Testis (tissue), 3 donors: Measurements from ENCODE around the gene RASAL2. TPM values are rescaled to one million over a fixed set of nuclear protein-coding genes. Genes with fewer than 3 reads are reported as not detected.
"Not testable (repeated sequence)": the region's sequence is repeated elsewhere in the genome, so short reads cannot be mapped to it uniquely, and the experiment has no call there.

Experiments
- DNase-seq: peaks from one replicate; pipeline ENCODE4 v3.0.0-alpha.2; 2019
- H3K27ac ChIP-seq, 2 donors: fragments of 200-600 bp; sonication (generic); one replicate each; pipeline ENCODE4 v1.5.1; 2019
- H3K27me3 ChIP-seq: fragments of 200-600 bp; sonication (generic); one replicate; pipeline ENCODE4 v1.5.1; 2019
- H3K36me3 ChIP-seq: fragments of 200-600 bp; sonication (generic); one replicate; pipeline ENCODE4 v1.5.1; 2017; ENCODE audit warnings: low read depth; ENCODE audit errors: missing control alignments
- H3K4me1 ChIP-seq: fragments of 200-600 bp; sonication (generic); one replicate; pipeline ENCODE4 v1.5.1; 2019
- H3K4me3 ChIP-seq, 2 donors: fragments of 200-600 bp; sonication (generic); one replicate each; pipeline ENCODE4 v1.5.1; 2017 to 2019
- H3K9me3 ChIP-seq: fragments of 200-600 bp; sonication (generic); one replicate; pipeline ENCODE4 v1.5.1; 2017
- CTCF ChIP-seq, 3 experiments: fragments of 450-650 bp in 2 of 3; fragments of 200-600 bp in 1 of 3; sonication (generic) in 1 of 3; IDR thresholded peaks; one replicate each; pipeline ENCODE4 v1.5.1; 2016 to 2019; ENCODE audit warnings: antibody characterized with exemption in 3 of 3, mild to moderate bottlenecking in 2 of 3, moderate library complexity in 1 of 3
- POLR2A ChIP-seq: fragments of 450-650 bp; IDR thresholded peaks from one replicate; pipeline ENCODE4 v1.6.1; 2017; ENCODE audit warnings: antibody characterized with exemption, mild to moderate bottlenecking, moderate library complexity
- WGBS, 2 donors: methylation state at CpG; one replicate each; pipeline ENCODE4 v1.1.5; 2018; 5-methylcytosine and 5-hydroxymethylcytosine counted together
- intact Hi-C: fragments of 100-400 bp; cut with DNase I; formaldehyde crosslinking; loops from one replicate; pipeline ENCODE4 v1.15.1; 2023; ENCODE audit warnings: low total_unique reads
- polyA plus RNA-seq: library from polyadenylated mRNA; stranded (reverse); fragments of 350-450 nt; fragmentation: Illumina TruSeq; extraction: RNeasy Lipid Tissue Mini Kit (QIAGEN cat#74804); gene quantifications from one replicate; pipeline ENCODE4 v1.2.3, GENCODE V29; 2014; ENCODE audit warnings: low read depth, low replicate concordance; ENCODE audit not compliant: insufficient read depth
- total RNA-seq, 2 donors: library from RNA; depleted of rRNA; stranded (reverse); fragments of >200 nt; gene quantifications; one replicate each; pipeline ENCODE4 v1.2.3, GENCODE V29; 2016

Gene RASAL2
- total and polyA plus RNA-seq, 3 donors from 2014 or later, result 25.9 to 41.7 (median 39.6) TPM

GRCh38 chr1:178190881-178191280 is 97.0 kb downstream of the RASAL2 start:
- 80 to 94% methylated on average over 2 of the region's 2 CpGs for WGBS, 2 donors
- intact Hi-C loops, result no loop called here

GRCh38 chr1:178192686-178193085 is 98.8 kb downstream of the RASAL2 start:
- peak; percentile 16 for DNase-seq
- Histone ChIP-seq H3K27ac (no peak overlapping the region), H3K9me3 (no peaks in the 10 kb centered on the region), H3K36me3 (no peaks in the 10 kb centered on the region), H3K4me1 (no peaks in the 10 kb centered on the region), H3K4me3 (no peak overlapping the region), H3K27me3 (no peaks in the 10 kb centered on the region)
- WGBS, 2 donors, result 88 to 92% methylated on average over 3 of the region's 3 CpGs
- TF ChIP-seq POLR2A (no peak), CTCF (IDR thresholded peaks at IDR 0.05) (no peak)
- intact Hi-C loops, result no loop called here

More at GRCh38 chr1:178190881-178191280, 97.0 kb downstream of the RASAL2 start:
- Histone ChIP-seq H3K27ac (no peak overlapping the region), H3K9me3 (no peaks in the 10 kb centered on the region), H3K36me3 (no peaks in the 10 kb centered on the region), H3K4me1 (no peaks in the 10 kb centered on the region), H3K27me3 (no peaks in the 10 kb centered on the region), H3K4me3 (no peak overlapping the region)
- no peak for DNase-seq
- TF ChIP-seq CTCF (IDR thresholded peaks at IDR 0.05), result no peak
- TF ChIP-seq POLR2A, result no peak

GRCh38 chr1:178196631-178197030 is 102.7 kb downstream of the RASAL2 start:
- Histone ChIP-seq H3K4me1 (no peaks in the 10 kb centered on the region), H3K27ac (no peak overlapping the region), H3K9me3 (no peaks in the 10 kb centered on the region), H3K36me3 (no peaks in the 10 kb centered on the region), H3K4me3 (no peak overlapping the region), H3K27me3 (no peaks in the 10 kb centered on the region)
- intact Hi-C loops, result no loop called here
- WGBS, 2 donors, result 94 to 100% methylated on average over 1 of the region's 1 CpG
- DNase-seq, result no peak
- TF ChIP-seq POLR2A (no peak), CTCF (IDR thresholded peaks at IDR 0.05) (no peak)

- H3K36me3 ChIP-seq, intact Hi-C loops, H3K9me3 ChIP-seq, H3K27me3 ChIP-seq, DNase-seq, H3K27ac ChIP-seq, H3K4me3 ChIP-seq, H3K4me1 ChIP-seq: not testable (repeated sequence)
- 83 to 95% methylated on average over 4 of the region's 4 CpGs for WGBS, 2 donors
Measured at GRCh38 chr1:178202095-178202494, 108.2 kb downstream of the RASAL2 start.

GRCh38 chr1:178202546-178202945 is 108.6 kb downstream of the RASAL2 start:
- DNase-seq, H3K4me3 ChIP-seq, H3K36me3 ChIP-seq, H3K27me3 ChIP-seq, H3K9me3 ChIP-seq, H3K27ac ChIP-seq, intact Hi-C loops, H3K4me1 ChIP-seq: not testable (repeated sequence)
- 88 to 100% methylated on average over 2 of the region's 2 CpGs for WGBS, 2 donors

- H3K4me1 ChIP-seq, DNase-seq, H3K4me3 ChIP-seq, intact Hi-C loops, H3K27me3 ChIP-seq, H3K36me3 ChIP-seq, H3K27ac ChIP-seq, H3K9me3 ChIP-seq: not testable (repeated sequence)
- 94 to 97% methylated on average over 11 of the region's 11 CpGs for WGBS, 2 donors
Measured at GRCh38 chr1:178208269-178208856, 114.5 kb downstream of the RASAL2 start.
